ENCODE measurements around the gene PHF21A. TPM values are rescaled to one million over a fixed set of nuclear protein-coding genes. Genes with fewer than 3 reads are reported as not detected.

PHF21A gene
- total RNA-seq, 2 donors from 2014 or later: 47.2 to 53.9 TPM

DNA sequence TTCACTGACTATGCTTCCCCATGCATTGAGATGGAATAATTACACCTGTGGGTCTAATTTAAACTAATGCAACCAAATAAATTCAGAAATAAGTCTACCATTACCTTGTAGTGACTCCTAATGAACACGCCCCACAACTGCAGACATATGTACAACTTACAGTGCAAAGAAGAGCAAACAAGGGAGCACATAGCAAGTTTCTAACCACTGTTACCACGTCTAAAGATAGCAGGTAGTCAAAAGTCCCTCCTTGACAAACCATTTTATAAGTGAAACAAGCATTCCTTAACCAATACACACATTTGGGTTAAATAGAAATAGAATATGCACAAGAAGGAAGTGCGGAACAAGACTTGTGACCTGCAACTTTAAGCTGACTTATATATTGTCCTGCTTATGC lies 20.6 kb downstream of the PHF21A start:
- Histone ChIP-seq H3K36me3 (ENCODE audit: control insufficient read depth, insufficient read depth, low read length) (no peaks in the 10 kb centered on the region), H3K9me3 (ENCODE audit: control insufficient read depth, low read length) (no peaks in the 10 kb centered on the region), H3K9ac (ENCODE audit: extremely low read depth, low read length, poor library complexity, severe bottlenecking) (no peak overlapping the region), H3K27ac (ENCODE audit: low read depth, low read length) (no peak overlapping the region), H3K27me3 (ENCODE audit: control insufficient read depth, insufficient read depth, low read length, poor library complexity, severe bottlenecking) (no peaks in the 10 kb centered on the region), H3K4me3 (ENCODE audit: low read length) (no peak overlapping the region), H3K4me1 (ENCODE audit: control insufficient read depth, insufficient read depth, low read length) (no peaks in the 10 kb centered on the region)
- TF ChIP-seq, protein P1, sequence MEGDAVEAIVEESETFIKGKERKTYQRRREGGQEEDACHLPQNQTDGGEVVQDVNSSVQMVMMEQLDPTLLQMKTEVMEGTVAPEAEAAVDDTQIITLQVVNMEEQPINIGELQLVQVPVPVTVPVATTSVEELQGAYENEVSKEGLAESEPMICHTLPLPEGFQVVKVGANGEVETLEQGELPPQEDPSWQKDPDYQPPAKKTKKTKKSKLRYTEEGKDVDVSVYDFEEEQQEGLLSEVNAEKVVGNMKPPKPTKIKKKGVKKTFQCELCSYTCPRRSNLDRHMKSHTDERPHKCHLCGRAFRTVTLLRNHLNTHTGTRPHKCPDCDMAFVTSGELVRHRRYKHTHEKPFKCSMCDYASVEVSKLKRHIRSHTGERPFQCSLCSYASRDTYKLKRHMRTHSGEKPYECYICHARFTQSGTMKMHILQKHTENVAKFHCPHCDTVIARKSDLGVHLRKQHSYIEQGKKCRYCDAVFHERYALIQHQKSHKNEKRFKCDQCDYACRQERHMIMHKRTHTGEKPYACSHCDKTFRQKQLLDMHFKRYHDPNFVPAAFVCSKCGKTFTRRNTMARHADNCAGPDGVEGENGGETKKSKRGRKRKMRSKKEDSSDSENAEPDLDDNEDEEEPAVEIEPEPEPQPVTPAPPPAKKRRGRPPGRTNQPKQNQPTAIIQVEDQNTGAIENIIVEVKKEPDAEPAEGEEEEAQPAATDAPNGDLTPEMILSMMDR (conservative IDR thresholded peaks at IDR 0.05): no peak
- no peaks in the 10 kb centered on the region for H3K36me3 Mint-ChIP-seq (ENCODE audit: low read depth)
- no peaks in the 10 kb centered on the region for H3K9me3 Mint-ChIP-seq
- WGBS, 2 experiments (ENCODE audit: insufficient coverage in 1 of 2, insufficient read length in 1 of 2): 91 to 100% methylated on average over 1 to 3 of the region's 3 CpGs
- no peak for DNase-seq
- no peak overlapping the region for H3K4me3 Mint-ChIP-seq
- no peak overlapping the region for H3K27ac Mint-ChIP-seq
- H3K27me3 Mint-ChIP-seq (ENCODE audit: insufficient read depth): no peaks in the 10 kb centered on the region
- H3K4me1 Mint-ChIP-seq: peaks cover 22% of the 10 kb centered on the region

DNA sequence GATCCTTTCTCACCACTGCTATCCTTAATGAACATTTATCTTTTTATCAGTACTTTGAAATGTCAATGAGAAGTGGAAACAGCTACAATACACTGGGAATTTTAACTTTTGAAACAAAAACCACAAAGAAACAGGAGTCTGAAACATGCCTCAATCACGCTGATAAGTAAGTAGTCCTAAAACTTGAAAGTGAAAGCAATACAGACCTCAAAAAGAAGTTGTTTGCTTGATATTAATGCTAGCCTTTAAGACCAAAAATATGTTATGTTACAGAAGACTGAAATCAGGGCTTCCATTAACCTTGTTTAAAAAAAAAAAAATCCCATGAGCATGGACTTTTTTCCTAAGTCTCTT lies 21.3 kb downstream of the PHF21A start:
- H3K27ac ChIP-seq (ENCODE audit: low read depth, low read length): no peak overlapping the region
- H3K4me3 Mint-ChIP-seq: no peak overlapping the region
- no peak overlapping the region for H3K9ac ChIP-seq (ENCODE audit: extremely low read depth, low read length, poor library complexity, severe bottlenecking)

DNA sequence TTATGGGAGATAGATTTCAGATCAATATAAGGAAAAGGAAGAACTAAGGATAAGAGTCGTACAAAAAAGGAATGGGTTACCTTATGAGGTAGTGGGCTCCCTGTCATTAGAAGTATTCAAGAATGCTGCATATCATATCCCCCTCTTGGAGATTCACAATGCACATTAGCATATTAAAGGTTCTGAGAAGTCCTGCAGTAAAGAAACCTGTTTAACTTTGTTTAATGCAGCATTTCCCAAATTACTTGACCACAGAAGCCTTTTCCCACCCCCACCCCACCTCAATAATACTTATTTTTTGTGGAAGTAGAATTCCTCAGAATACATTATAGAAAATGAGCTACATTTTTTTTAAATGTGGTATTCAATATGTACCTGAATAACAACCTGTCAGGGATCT lies 30.9 kb downstream of the PHF21A start:
- Mint-ChIP-seq H3K27ac (no peak overlapping the region), H3K4me3 (no peak overlapping the region), H3K36me3 (ENCODE audit: low read depth) (peaks cover 9% of the 10 kb centered on the region), H3K9me3 (no peaks in the 10 kb centered on the region), H3K27me3 (ENCODE audit: insufficient read depth) (no peaks in the 10 kb centered on the region), H3K4me1 (no peaks in the 10 kb centered on the region)
- no peak overlapping the region for H3K27ac ChIP-seq (ENCODE audit: low read depth, low read length)
- no peaks in the 10 kb centered on the region for H3K4me1 ChIP-seq (ENCODE audit: control insufficient read depth, insufficient read depth, low read length)
- H3K36me3 ChIP-seq (ENCODE audit: control insufficient read depth, insufficient read depth, low read length): peaks cover 8% of the 10 kb centered on the region
- no peaks in the 10 kb centered on the region for H3K27me3 ChIP-seq (ENCODE audit: control insufficient read depth, insufficient read depth, low read length, poor library complexity, severe bottlenecking)
- TF ChIP-seq, protein P1 (conservative IDR thresholded peaks at IDR 0.05): no peak
- no peaks in the 10 kb centered on the region for H3K9me3 ChIP-seq (ENCODE audit: control insufficient read depth, low read length)
- no peak overlapping the region for H3K4me3 ChIP-seq (ENCODE audit: low read length)
- H3K9ac ChIP-seq (ENCODE audit: extremely low read depth, low read length, poor library complexity, severe bottlenecking): no peak overlapping the region
- WGBS, 2 experiments (ENCODE audit: insufficient coverage in 1 of 2, insufficient read length in 1 of 2): 89% methylated on average over 1 of the region's 1 CpG; no CpG with 5 or more reads in 1 of the 2 experiments
- DNase-seq: no peak

More for the DNA sequence above, 21.3 kb downstream of the PHF21A start:
- no peaks in the 10 kb centered on the region for H3K36me3 ChIP-seq (ENCODE audit: control insufficient read depth, insufficient read depth, low read length)
- Mint-ChIP-seq H3K4me1 (peaks cover 17% of the 10 kb centered on the region), H3K9me3 (no peaks in the 10 kb centered on the region), H3K36me3 (ENCODE audit: low read depth) (no peaks in the 10 kb centered on the region), H3K27ac (no peak overlapping the region), H3K27me3 (ENCODE audit: insufficient read depth) (no peaks in the 10 kb centered on the region)
- H3K4me1 ChIP-seq (ENCODE audit: control insufficient read depth, insufficient read depth, low read length): no peaks in the 10 kb centered on the region
- no peak overlapping the region for H3K4me3 ChIP-seq (ENCODE audit: low read length)
- DNase-seq: no peak
- WGBS, 2 experiments (ENCODE audit: insufficient coverage in 1 of 2, insufficient read length in 1 of 2): 80 to 95% methylated on average over 1 of the region's 1 CpG
- no peaks in the 10 kb centered on the region for H3K27me3 ChIP-seq (ENCODE audit: control insufficient read depth, insufficient read depth, low read length, poor library complexity, severe bottlenecking)
- TF ChIP-seq, protein P1 (conservative IDR thresholded peaks at IDR 0.05): no peak
- no peaks in the 10 kb centered on the region for H3K9me3 ChIP-seq (ENCODE audit: control insufficient read depth, low read length)
